Astrocyte of the hippocampus (primary cell): Measurements from ENCODE around the gene TPRG1.

Source experiments
- DNase-seq: peaks from one replicate; pipeline ENCODE4 v3.0.0; 2011; ENCODE audit warnings: low read depth, low spot score

Gene TPRG1

DNA sequence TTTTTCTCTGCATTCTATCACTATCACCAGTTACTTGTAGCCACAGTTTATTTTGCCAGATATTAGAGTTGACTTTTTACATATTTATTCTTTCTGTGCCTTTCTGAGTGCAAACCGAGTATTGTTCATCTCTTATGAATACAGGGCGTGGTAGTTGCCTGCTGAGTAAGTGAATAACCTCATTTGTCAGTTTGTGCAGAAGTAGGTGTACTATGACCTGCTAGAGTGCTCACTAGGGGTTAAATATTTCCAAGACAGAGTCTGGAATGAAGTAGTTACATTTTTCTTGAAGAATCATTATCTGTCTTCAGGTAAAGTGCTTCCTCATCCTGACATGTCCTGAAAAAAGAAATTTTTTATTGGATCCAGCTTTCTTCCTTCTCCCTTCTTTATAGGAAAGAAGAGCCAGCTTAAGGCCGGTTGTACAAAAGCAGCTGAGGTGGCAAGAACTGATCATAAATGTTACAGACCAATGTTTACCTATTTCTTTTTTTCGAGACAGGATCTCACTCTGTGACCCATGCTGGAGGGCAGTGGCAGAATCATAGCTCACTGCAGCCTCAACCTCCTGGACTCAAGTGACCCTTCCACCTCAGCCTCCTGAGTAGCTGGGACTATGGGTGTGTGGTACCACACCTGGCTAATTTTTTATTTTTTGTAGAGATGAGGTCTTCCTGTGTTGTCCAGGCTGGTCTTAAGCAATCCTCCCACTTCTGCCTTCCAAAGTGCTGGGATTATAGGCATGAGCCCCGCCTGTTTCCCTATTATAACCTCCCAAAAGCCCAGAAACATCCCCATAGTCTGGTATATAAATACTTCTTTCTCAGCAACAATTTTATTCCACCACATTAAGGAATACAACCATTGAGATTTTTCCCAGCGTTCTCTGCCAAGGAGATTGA is 182.5 kb downstream of the TPRG1 start:
- no peak for DNase-seq

DNA sequence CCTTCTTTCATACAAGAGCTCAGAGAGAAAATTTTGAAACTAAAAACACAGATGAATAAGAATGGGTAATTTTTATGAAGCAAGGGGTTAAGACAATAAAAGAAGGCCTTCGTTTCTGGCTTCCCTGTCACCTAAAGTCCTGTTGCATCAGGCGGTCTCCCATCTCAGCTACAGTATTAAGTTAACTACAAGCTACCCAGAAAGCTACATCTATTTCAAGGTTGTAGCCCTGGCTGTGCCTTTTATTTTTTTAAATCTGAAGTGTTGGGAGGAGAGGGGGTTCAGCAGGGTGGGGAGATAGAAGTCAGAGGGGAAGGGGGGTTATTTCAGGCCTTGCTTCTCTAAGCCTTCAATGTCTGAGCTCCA is 183.3 kb downstream of the TPRG1 start:
- DNase-seq: no peak

DNA sequence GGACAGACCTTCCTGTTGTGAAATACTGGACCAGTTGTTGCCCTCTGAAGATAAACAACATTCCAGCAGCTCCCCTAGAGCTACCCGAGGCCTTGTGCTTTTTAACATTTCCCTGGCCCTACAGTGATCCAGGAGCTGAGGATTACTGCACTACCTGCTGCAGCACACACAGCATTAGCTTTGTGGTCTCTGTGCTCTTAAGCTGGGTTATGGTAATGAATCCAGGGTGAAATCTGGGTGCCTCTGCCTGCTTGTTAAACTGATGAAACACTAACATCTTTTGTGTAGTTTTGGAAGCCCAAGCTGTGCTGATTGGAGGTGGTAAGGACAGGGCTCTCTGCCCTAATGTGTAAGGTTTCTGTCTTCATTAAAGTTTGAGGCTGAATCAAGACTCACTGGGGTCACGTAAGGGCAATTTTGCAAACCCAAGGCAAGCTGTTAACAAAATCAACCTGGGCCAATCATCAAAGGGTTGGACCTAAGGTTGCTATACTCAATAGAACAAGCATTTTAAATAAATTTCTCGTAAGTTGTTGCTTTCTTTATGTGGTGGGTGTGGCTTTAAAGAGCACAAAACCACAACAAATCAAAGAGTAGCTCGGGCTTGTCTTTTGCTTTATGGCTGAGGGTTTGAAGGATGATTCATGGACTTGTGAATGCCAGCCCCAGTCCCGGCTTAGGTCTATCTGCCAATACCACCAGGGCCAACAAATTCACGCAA is 183.9 kb downstream of the TPRG1 start:
- DNase-seq: peak; percentile 78

DNA sequence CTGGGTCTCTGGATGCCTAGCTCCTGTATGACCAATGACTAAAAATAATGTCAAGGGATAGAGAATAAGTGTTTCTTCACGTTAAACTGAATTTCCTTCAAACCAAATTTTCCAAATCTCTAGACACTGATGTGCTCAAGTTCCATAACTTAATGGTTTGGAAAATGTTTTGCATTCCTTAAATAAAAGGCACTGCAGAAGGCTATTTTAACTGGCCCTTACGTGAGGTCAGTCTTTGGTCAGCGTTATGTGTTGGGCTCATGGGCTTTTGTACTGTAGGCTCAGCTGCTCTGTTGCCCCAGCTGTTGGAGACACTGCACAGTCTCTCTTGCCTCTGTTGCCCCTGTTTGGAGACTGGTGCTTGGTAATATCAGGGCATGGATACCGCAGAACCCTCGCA is 188.5 kb downstream of the TPRG1 start:
- DNase-seq: peak; percentile 40

DNA sequence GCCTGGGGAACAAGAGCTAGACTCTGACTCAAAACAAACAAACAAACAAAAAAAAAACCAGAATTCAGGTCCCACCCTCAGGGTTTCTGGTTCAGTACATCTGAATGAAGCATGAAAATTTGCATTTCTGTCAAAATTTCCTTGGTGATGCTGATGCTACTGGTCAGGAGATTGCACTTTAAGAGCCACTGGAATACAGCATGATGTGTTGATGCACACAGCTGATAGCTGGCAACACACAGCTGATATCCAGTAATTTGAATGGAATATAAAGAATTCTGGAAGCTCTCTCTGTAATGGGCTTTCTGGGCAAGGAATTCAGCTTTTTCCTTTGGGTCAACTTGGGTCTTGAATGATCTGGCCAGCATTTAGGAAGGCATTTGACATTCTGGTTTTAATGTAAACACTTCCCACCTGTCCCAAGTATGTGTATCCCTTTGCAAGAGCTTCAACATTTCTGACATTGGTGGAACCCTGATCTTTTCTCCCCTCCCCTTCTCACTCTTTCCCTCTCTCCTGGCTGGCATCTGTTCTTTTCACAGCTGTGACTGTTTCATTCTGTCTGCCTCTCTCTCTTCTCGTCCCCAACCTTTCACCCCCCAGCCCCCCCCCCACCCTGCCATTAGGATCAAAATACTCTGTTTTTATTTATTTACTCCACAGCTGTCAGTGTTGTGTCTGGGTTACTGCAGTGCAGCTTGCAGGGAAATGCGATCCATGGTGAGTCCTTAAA is 189.5 kb downstream of the TPRG1 start:
- DNase-seq: no peak

- DNase-seq: peak; percentile 72
These were observed 192.0 kb downstream of the TPRG1 start for GRCh38 chr3:189363590-189364255.

- peak; percentile 38 for DNase-seq
These were observed 194.1 kb downstream of the TPRG1 start for GRCh38 chr3:189365609-189366564.

DNA sequence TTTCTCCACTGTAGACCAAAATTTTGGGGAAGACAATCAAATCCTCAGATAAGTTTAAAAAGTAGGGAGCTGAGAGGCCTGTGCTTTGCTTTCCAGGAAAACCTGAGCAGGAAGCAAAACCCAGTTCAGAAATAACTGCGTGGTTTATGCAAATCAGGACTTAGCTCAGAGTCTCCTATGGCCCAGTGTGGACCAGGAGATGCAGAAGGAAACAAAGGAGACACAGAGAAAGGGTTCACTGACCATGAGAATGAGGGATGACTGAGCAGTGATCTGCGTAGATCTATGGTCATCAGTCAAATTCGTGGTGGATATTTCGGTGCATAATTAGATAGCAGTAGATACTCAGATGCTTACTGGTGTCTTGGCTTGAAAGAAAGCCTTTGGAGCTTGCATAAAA is 196.6 kb downstream of the TPRG1 start:
- DNase-seq: no peak

DNA sequence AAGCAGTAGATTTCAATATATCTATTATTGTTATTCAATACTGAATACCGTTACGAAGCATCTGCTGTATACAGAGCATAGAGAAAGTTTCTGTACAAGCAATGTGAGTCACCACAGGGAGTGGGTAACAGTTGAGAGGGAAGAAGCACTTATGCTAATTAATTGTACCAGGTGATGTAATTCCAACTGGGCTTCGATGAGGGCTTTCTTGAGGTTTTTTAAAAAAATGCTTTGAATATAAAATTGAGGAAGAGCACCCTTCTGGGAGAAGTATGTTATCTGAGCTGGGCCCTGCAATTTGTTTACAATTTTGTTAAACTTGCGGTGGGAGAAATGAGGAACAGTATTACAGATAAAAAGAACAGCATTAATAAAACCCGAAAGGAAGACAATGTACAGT is 197.9 kb downstream of the TPRG1 start:
- DNase-seq: no peak

DNA sequence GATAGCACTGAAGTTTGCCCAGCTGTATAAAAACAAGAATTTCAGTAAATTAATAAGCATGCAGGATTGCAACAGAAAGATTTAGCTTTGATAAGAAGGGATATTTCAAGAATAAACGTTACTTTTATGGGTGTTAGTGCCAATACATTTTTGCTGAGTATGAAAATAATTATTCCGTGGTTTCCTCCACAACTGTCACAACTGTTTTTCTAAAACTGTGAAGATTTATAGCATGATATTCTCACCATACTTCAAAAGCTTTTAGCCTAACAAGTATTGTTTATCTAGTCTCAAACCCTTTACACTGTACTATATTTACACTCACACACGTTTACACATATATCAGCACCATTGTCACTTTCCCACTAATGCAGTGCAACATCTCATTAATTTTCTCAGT is 200.5 kb downstream of the TPRG1 start:
- no peak for DNase-seq
